HG03565 (cell line): ENCODE measurements around the gene PTX4.
"Not testable (repeated sequence)": the region's sequence is repeated elsewhere in the genome, so short reads cannot be mapped to it uniquely, and the experiment has no call there.

Experiments used
- ATAC-seq: cut with Tn5 transposase; IDR thresholded peaks from one replicate; pipeline ENCODE4 v1.9.1; 2021; ENCODE audit warnings: mild to moderate bottlenecking, moderate library complexity; ENCODE audit not compliant: unreplicated experiment

The PTX4 gene

GRCh38 chr16:1446296-1447080 is 42.3 kb downstream of the PTX4 start:
- ATAC-seq, result no peak

GRCh38 chr16:1445518-1446203 is 43.1 kb downstream of the PTX4 start:
- no peak for ATAC-seq

GRCh38 chr16:1444730-1445517 is 43.8 kb downstream of the PTX4 start:
- ATAC-seq, result no peak

- ATAC-seq, result no peak
Measured at GRCh38 chr16:1443980-1444729, 44.6 kb downstream of the PTX4 start, which contains the start of gene CCDC154. CCDC154 (minus strand) TSS chr16:1444556; CDS start chr16:1444322, 234 bp downstream.

GRCh38 chr16:1443403-1443973 is 45.3 kb downstream of the PTX4 start:
- no peak for ATAC-seq

DNA sequence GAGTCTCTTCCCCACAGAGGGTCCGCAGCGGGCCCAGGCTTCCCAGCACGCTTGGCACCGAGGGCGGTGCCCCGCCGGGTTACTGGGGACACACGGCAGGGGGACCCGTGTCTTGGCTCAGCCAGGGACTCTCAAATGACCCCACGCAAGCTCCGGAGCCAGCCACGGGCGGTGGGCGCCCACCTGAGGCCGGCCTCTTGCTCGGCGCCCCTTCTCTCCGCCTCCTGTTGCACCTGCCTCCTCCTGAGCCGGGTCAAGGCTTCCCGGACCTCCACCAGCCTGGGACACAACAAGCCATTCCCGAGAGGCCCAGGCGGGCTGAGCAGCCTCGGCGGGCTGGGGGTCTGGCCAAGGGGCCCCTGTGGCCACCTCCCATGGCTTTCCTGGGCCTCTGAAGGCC is 46.0 kb downstream of the PTX4 start:
- ATAC-seq, result no peak

DNA sequence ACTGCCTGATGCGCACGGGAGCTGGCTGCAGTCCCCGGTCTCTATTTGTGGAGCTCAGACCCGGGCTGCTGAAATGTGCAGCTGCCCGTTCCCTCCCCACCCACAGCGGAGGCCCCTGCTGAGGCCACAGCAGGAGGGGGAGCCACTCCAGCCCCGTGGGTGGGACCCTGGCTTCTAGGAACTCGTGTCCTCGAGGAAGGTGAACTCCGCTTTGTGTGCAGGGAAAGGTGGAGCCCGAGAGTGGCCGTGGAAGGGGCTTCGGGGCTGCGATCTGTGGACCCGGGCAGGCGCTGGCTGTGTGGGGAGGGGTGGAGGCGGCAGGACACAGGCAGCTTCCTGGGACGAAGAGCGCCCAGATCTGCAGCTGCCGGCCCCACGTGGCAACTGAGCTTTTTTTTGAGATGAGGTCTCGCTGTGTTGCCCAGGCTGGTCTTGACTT is 47.3 kb downstream of the PTX4 start:
- no peak for ATAC-seq

GRCh38 chr16:1439699-1440074 is 49.1 kb downstream of the PTX4 start:
- not testable (repeated sequence) for ATAC-seq

DNA sequence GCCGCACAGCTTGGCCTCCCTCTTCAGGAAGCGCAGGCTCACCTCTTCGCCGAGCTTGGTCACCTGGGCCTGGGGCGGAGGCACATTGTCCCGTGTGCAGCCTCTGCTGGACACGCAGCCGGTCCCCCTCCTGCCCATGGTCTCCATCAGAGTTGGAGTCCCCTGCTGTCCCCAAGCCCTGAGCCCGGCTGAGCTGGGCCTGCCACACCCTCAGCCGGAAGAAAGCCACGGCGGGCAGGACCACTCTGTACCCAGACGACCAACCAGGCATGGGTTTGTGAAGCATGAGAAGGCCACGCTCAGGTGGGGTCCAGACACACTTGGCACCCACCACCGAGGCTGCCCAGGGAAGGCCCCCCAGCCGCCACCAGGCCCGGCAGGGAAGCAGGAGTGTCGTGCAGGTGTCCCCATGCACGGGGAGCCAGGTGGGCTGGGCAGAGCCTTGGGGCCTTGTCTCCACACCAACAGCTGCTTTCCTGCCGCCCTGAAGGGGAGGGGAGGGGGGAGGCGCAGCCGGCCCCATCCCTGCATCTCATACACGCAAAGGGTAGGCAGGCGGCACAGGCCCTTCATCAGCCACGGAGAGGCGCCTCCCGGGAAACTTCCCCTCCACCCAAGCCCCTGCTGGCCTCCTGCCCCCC is 49.6 kb downstream of the PTX4 start:
- ATAC-seq, result no peak

DNA sequence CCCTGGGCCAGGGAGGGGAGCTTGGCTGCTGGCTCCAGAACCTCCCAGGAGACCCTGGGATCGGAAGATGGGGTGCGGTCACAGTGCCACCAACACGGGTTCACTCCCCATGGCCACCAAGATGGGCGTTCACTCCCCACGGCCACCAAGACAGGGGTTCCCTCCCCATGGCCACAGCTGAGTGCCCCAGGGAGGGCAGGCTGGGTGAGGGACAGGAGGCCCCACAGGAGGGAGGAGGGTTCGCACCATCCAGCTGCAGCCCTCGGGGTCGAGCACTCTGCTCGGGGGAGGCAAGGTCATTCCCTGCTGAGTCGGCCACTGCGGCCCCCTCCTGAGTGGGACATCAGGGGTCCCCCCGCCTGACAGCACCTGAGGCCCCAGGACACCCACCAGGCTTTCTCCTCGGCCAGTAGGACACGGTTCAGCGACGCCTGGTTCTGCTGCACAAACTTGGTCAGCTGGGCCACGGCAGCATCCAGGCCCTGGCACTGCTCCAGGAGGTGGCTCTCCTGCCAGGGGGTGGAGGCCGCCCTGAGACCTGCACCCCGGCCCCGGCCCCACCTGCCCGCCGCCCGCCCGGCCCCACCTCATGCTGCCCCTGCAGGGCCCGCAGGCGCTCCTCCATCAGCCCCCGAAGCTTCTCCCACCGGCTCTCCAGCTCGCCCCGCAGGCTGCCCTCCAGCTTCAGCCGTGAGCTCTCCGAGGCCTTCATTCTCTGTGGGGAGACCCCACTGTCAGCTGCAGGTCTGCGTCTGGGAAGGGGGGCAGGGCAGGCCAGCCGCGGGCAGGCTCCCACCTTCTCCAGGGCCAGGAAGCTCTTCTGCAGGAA is 50.3 kb downstream of the PTX4 start:
- ATAC-seq, result no peak

GRCh38 chr16:1437606-1438005 is 51.1 kb downstream of the PTX4 start:
- ATAC-seq, result no peak

- ATAC-seq, result no peak
Measured at GRCh38 chr16:1436731-1437355, 51.9 kb downstream of the PTX4 start.

- ATAC-seq, result no peak
Measured at GRCh38 chr16:1435921-1436697, 52.6 kb downstream of the PTX4 start.
